ENCODE measurements around the gene CRACR2A. TPM values are rescaled to one million over a fixed set of nuclear protein-coding genes. Genes with fewer than 3 reads are reported as not detected.

The CRACR2A gene
- total and polyA plus RNA-seq, 10 of the 15 experiments (the other 5 are each of a cell fraction or from before 2014, with no cell fraction given) = 2.1 to 18.0 (median 13.2) TPM

- ATAC-seq (no peak), FAIRE-seq (no peak), DNase-seq (ENCODE audit: low read depth, low spot score) (no peak)
- Histone ChIP-seq H2AFZ (ENCODE audit: control insufficient read depth, low read depth, low read length) (no peak overlapping the region), H3K9me3 (replicated peaks; ENCODE audit: control insufficient read depth, insufficient read depth, low read length) (no peaks in the 10 kb centered on the region), H3K4me3 (no peak overlapping the region), H3K27me3 (replicated peaks in 1 of 2; ENCODE audit: control insufficient read depth in 2 of 2, insufficient read depth in 2 of 2, low read length in 1 of 2) (peaks cover 0 to 3% of the 10 kb centered on the region in 2 experiments; a peak in 1 of 4 replicates), H3K36me3 (ENCODE audit: control insufficient read depth in 2 of 2, insufficient read depth in 2 of 2, low read length in 1 of 2) (no peaks in the 10 kb centered on the region), H3K79me2 (ENCODE audit: control insufficient read depth, insufficient read depth, low read length) (no peaks in the 10 kb centered on the region), H3K4me1 (ENCODE audit: control insufficient read depth, insufficient read depth, low read length) (no peaks in the 10 kb centered on the region), H3K27ac (ENCODE audit: control insufficient read depth, insufficient read depth) (no peak overlapping the region), H3K4me2 (ENCODE audit: control insufficient read depth, insufficient read depth) (no peak overlapping the region), H3K9ac (ENCODE audit: control insufficient read depth, insufficient read depth, low read length) (no peak overlapping the region), H4K20me1 (ENCODE audit: control insufficient read depth, insufficient read depth) (no peaks in the 10 kb centered on the region; the same call in 1 of the 2 replicates)
- SMC1A ChIA-PET (ENCODE audit: uncharacterized antibody, unreplicated experiment) = no interaction called here
- CTCF ChIA-PET = no interaction called here
- no TSS peak for BruUV-seq (replicated peaks)
- intact Hi-C loops (cut with micrococcal nuclease; ENCODE audit: unreplicated experiment) (no loop called here), in situ Hi-C loops (cut with MboI) (no loop called here)
- POLR2A ChIA-PET = no interaction called here
- RAD21 ChIA-PET (ENCODE audit: unreplicated experiment) = no interaction called here
- 83% methylated on average over 10 of the region's 10 CpGs for WGBS (ENCODE audit: insufficient coverage, insufficient replicate concordance, low lambda C conversion rate, missing lambda C conversion rate)
- TF ChIP-seq TAF1 (IDR thresholded peaks at IDR 0.05; ENCODE audit: borderline replicate concordance, low read depth, low read length) = no peak
- TF ChIP-seq BCLAF1 (IDR thresholded peaks at IDR 0.05) = no peak
- TF ChIP-seq IRF4 (IDR thresholded peaks at IDR 0.05; ENCODE audit: low read depth, low read length) = no peak
- no peak for TF ChIP-seq LARP7 (IDR thresholded peaks at IDR 0.05)
- TF ChIP-seq HSF1 (IDR thresholded peaks at IDR 0.05; ENCODE audit: low read depth, low read length) = no peak
- no peak for TF ChIP-seq CEBPZ (IDR thresholded peaks at IDR 0.05; ENCODE audit: low read depth, low read length)
- TF ChIP-seq STAT1 (conservative IDR thresholded peaks at IDR 0.05) = no peak
- TF ChIP-seq E4F1 (IDR thresholded peaks at IDR 0.05; ENCODE audit: borderline replicate concordance, partially characterized antibody) = no peak
- TF ChIP-seq E2F4 (IDR thresholded peaks at IDR 0.05; ENCODE audit: low read depth, low read length) = no peak
- no peak for TF ChIP-seq CTCF (IDR thresholded peaks at IDR 0.05 in 2 of 3, conservative IDR thresholded peaks at IDR 0.05 in 1 of 3; ENCODE audit: control insufficient read depth in 2 of 3, extremely low read depth in 1 of 3, insufficient read depth in 1 of 3, low read depth in 3 of 3, low read length in 3 of 3)
These were observed 146.8 kb downstream of the CRACR2A start for GRCh38 chr12:3606128-3606527.

Data from GM12878 (cell line).